Skeletal muscle tissue (tissue), 4 donors: ENCODE measurements around the gene HUS1. TPM values are rescaled to one million over a fixed set of nuclear protein-coding genes. Genes with fewer than 3 reads are reported as not detected.

Source experiments
- H3K27ac ChIP-seq: one replicate; pipeline ENCODE4 v1.7.0; 2013; ENCODE audit warnings: mild to moderate bottlenecking, low read depth, low read length, inconsistent platforms
- H3K27me3 ChIP-seq, 3 donors: one replicate each; pipeline ENCODE4 v1.7.0; 2013; ENCODE audit warnings: low read length in 3 of 3; ENCODE audit not compliant: control insufficient read depth in 3 of 3, insufficient read depth in 3 of 3
- H3K36me3 ChIP-seq, 3 donors: one replicate each; pipeline ENCODE4 v1.7.0; 2013; ENCODE audit warnings: low read length in 3 of 3; ENCODE audit not compliant: control insufficient read depth in 3 of 3, insufficient read depth in 3 of 3
- H3K4me1 ChIP-seq, 3 donors: one replicate each; pipeline ENCODE4 v1.7.0; 2013; ENCODE audit warnings: low read length in 3 of 3, mild to moderate bottlenecking in 3 of 3; ENCODE audit not compliant: control insufficient read depth in 3 of 3, insufficient read depth in 3 of 3
- H3K4me3 ChIP-seq, 3 donors: one replicate each; pipeline ENCODE4 v1.7.0; 2013; ENCODE audit warnings: low read length in 3 of 3
- H3K9ac ChIP-seq, 3 donors: one replicate each; pipeline ENCODE4 v1.7.0; 2013; ENCODE audit warnings: low read length in 3 of 3, mild to moderate bottlenecking in 3 of 3, moderate library complexity in 2 of 3, low read depth in 1 of 3
- H3K9me3 ChIP-seq, 3 donors: one replicate each; pipeline ENCODE4 v1.7.0; 2013; ENCODE audit warnings: low read length in 3 of 3; ENCODE audit not compliant: control insufficient read depth in 3 of 3
- total RNA-seq: library from RNA; depleted of rRNA; stranded (reverse); fragments of >200 nt; gene quantifications from one replicate; pipeline ENCODE4 v1.2.3, GENCODE V29; 2014
- donor health status: Osteomylitis.

Gene HUS1
- total RNA-seq, 1 donor from 2014 or later: 10.4 TPM

- Histone ChIP-seq H3K9ac (no peak overlapping the region), H3K4me1 (no peaks in the 10 kb centered on the region), H3K27me3 (no peaks in the 10 kb centered on the region), H3K9me3 (no peaks in the 10 kb centered on the region), H3K36me3 (peaks cover 53 to 68% (median 65%) of the 10 kb centered on the region in 3 donors), H3K27ac (no peak overlapping the region), H3K4me3 (no peak overlapping the region)
Measured at GRCh38 chr7:47967123-47967522, 12.3 kb downstream of the HUS1 start.

DNA sequence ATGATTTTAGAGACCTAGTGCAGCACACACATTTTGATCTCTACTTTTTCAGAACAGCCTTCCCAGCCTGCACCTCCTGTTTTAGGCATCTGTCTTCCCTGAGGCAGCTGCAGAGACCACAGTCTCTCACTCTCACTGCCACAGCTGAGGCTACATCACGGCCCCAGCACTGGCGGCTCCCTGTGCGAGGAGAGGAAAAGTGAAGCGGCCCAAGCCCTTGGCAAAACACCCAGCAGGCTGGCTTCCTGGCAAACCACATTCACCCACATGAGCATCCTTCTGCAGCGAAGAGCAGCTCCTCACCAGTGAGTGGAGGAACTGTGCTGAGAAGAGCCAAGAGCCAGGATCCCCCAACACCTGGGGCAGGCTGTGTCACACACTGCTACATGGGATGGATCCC, 14.0 kb downstream of the HUS1 start:
- no peak overlapping the region for H3K4me3 ChIP-seq
- H3K9ac ChIP-seq: no peak overlapping the region
- H3K27ac ChIP-seq: no peak overlapping the region
- peaks cover 55 to 76% (median 66%) of the 10 kb centered on the region in 3 donors for H3K36me3 ChIP-seq
- no peaks in the 10 kb centered on the region for H3K9me3 ChIP-seq
- H3K27me3 ChIP-seq: no peaks in the 10 kb centered on the region
- no peaks in the 10 kb centered on the region for H3K4me1 ChIP-seq

DNA sequence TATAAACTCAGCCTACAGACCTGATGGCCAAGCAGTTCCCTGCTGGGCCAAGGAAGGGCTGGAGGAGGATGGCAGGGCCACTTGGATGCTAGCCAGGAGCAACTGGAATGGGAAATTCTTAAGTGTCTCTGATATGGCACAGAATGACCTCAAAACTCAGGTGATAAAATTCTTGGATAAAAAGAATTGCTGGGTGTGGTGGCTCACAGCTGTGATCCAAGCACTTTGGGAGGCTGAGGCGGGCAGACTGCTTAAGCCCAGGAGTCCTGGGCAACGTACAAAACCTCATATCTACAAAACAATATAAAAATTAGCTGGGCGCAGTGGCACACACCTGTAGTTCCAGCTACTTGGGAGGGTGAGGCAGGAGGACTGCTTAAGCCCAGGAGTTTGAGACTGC, 17.2 kb downstream of the HUS1 start:
- H3K27me3 ChIP-seq: no peaks in the 10 kb centered on the region
- H3K9ac ChIP-seq: no peak overlapping the region
- peaks cover 50 to 62% (median 52%) of the 10 kb centered on the region in 3 donors for H3K36me3 ChIP-seq
- H3K9me3 ChIP-seq: no peaks in the 10 kb centered on the region
- H3K4me3 ChIP-seq: no peak overlapping the region
- no peak overlapping the region for H3K27ac ChIP-seq
- no peaks in the 10 kb centered on the region for H3K4me1 ChIP-seq

- H3K36me3 ChIP-seq: peaks cover 13 to 25% (median 18%) of the 10 kb centered on the region in 3 donors
- no peak overlapping the region for H3K4me3 ChIP-seq
- H3K9ac ChIP-seq: no peak overlapping the region
- H3K27me3 ChIP-seq: no peaks in the 10 kb centered on the region
- no peak overlapping the region for H3K27ac ChIP-seq
- no peaks in the 10 kb centered on the region for H3K4me1 ChIP-seq
- H3K9me3 ChIP-seq: no peaks in the 10 kb centered on the region
Measured at GRCh38 chr7:47957156-47957555, 22.3 kb downstream of the HUS1 start.

DNA sequence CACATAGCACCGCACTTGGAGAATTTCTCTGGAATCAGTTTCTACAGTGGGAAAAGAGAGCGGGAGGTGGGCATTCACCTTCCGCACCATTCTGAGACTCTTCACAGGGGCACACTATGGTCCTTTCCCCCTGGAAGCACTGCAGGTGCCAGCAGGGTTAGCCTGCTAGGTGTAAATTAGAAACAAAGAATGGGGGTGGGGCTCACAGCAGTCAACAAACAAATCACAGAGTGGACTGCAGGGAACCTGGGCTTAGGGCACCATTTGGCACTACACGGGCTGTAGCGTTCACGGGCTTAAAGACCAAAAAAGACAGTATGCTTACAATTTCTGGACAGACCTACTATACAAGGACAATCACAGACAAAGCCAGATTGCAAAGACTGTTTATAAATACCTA, 23.2 kb downstream of the HUS1 start:
- H3K4me1 ChIP-seq: no peaks in the 10 kb centered on the region
- no peak overlapping the region for H3K4me3 ChIP-seq
- H3K36me3 ChIP-seq: peaks cover 6 to 19% (median 14%) of the 10 kb centered on the region in 3 donors

DNA sequence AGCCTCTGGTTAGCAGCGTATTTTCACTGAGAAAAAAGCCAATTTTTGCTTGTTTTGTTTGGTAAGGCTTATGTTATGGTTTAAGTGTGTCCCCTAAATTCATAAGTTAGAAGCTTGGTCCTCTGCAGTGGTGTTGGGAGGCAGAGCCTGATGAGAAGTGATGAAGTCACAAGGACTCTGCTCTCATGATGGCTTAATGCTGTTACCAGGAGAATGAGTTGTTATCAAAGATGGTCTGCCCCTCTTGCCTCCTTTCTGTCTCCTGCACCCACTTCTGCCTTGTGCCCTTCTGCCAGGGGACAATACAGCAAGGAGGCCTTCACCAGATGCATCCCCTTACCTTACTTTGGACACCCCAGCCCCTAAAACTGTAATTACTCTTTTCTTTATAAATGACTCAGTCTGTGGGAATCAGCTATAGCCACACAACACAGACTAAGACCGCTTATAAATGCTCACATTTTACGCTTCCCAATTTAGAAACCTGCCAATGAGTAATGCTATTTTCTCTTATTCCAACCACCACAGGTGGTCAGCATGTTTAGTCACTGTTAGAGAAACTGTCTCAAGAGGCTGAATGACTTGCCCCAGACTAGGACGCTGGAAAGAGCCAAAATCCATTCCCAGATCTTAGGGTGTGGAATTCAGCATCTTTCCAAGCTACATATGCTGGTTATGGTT, 25.0 kb downstream of the HUS1 start:
- Histone ChIP-seq H3K4me1 (peaks cover 0 to 3% (median 0%) of the 10 kb centered on the region in 3 donors), H3K27ac (no peak overlapping the region), H3K36me3 (peaks cover 5 to 14% (median 13%) of the 10 kb centered on the region in 3 donors), H3K9me3 (no peaks in the 10 kb centered on the region), H3K9ac (no peak overlapping the region), H3K4me3 (no peak overlapping the region), H3K27me3 (no peaks in the 10 kb centered on the region)

More for the DNA sequence above, 23.2 kb downstream of the HUS1 start:
- H3K9ac ChIP-seq: no peak overlapping the region
- no peaks in the 10 kb centered on the region for H3K9me3 ChIP-seq
- H3K27me3 ChIP-seq: no peaks in the 10 kb centered on the region
- H3K27ac ChIP-seq: no peak overlapping the region

DNA sequence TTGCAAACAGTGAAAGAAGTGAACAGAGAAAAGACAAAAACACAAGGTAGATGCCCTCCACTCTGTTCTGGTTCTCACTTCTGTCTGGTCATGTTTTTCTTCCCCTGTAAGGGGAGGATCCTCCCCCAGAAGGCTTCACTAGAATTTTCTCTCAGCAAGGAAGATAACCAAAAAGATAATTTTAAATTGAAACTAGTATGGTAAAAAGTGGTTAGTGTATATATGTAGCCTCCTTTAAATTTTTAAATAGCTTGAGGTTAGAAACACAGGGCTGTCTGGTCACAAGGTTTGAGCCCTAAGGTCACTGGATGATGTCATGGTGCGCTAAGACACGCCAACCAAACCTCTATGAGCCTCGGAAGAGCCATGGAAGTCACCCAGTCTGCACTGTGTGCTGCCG, 25.6 kb downstream of the HUS1 start:
- Histone ChIP-seq H3K9me3 (no peaks in the 10 kb centered on the region), H3K27me3 (no peaks in the 10 kb centered on the region), H3K4me3 (no peak overlapping the region), H3K36me3 (peaks cover 5 to 14% (median 13%) of the 10 kb centered on the region in 3 donors), H3K4me1 (peaks cover 0 to 4% (median 0%) of the 10 kb centered on the region in 3 donors), H3K27ac (no peak overlapping the region), H3K9ac (no peak overlapping the region)

- H3K4me1 ChIP-seq: peaks cover 0 to 8% (median 0%) of the 10 kb centered on the region in 3 donors
- H3K4me3 ChIP-seq: no peak overlapping the region
- no peak overlapping the region for H3K9ac ChIP-seq
- peaks cover 5 to 14% (median 13%) of the 10 kb centered on the region in 3 donors for H3K36me3 ChIP-seq
- H3K9me3 ChIP-seq: no peaks in the 10 kb centered on the region
- H3K27me3 ChIP-seq: no peaks in the 10 kb centered on the region
- no peak overlapping the region for H3K27ac ChIP-seq
Measured at GRCh38 chr7:47952224-47952623, 27.2 kb downstream of the HUS1 start.

DNA sequence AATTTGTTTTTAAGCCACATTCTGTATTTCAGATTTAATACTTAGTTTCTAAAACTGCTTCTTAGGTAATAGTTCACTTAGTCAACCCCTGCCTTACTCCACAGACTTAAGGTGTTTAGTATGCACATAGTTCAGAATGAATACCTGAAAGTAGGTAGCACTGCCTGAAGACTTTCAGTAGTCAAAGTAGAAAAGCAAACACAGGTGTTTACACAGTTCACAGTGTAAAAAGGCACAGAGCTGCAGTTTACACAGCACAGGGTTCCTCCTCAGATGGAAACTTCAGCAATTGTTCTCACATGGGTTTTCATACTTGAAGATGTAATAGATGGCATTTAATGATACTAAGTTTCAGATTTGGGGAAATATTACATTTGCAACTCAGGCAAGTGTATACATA, 28.0 kb downstream of the HUS1 start:
- Histone ChIP-seq H3K27ac (no peak overlapping the region), H3K9ac (peak overlapping the region in 1 of 3 donors; percentile 25), H3K4me3 (no peak overlapping the region), H3K9me3 (no peaks in the 10 kb centered on the region), H3K4me1 (peaks cover 0 to 10% (median 0%) of the 10 kb centered on the region in 3 donors), H3K27me3 (no peaks in the 10 kb centered on the region), H3K36me3 (peaks cover 5 to 12% (median 6%) of the 10 kb centered on the region in 3 donors)

GRCh38 chr7:47950714-47951113, 28.7 kb downstream of the HUS1 start:
- H3K36me3 ChIP-seq: peaks cover 5 to 11% (median 6%) of the 10 kb centered on the region in 3 donors

More at GRCh38 chr7:47950714-47951113, 28.7 kb downstream of the HUS1 start:
- H3K27ac ChIP-seq: no peak overlapping the region
- H3K27me3 ChIP-seq: no peaks in the 10 kb centered on the region
- H3K9me3 ChIP-seq: no peaks in the 10 kb centered on the region
- H3K4me3 ChIP-seq: no peak overlapping the region
- H3K4me1 ChIP-seq: peaks cover 0 to 11% (median under 1%) of the 10 kb centered on the region in 3 donors
- H3K9ac ChIP-seq: no peak overlapping the region
